ENCODE data around the gene MAT2B.

MAT2B gene

GRCh38 chr5:163505368-163506094 lies at the start of gene MAT2B:
TSS of gene MAT2B (plus strand) at chr5:163505619. CDS start at chr5:163505687, 68 bp downstream.
- peak; percentile 96 for DNase-seq (ENCODE audit: low spot score)

GRCh38 chr5:163456029-163456589 lies 49.3 kb upstream of the MAT2B start:
- no peak for DNase-seq (ENCODE audit: low spot score)

GRCh38 chr5:163456840-163457239 lies 48.6 kb upstream of the MAT2B start:
- DNase-seq (ENCODE audit: low spot score), result no peak

GRCh38 chr5:163458778-163459385 lies 46.5 kb upstream of the MAT2B start:
- no peak for DNase-seq (ENCODE audit: low spot score)

GRCh38 chr5:163459462-163459818 lies 46.0 kb upstream of the MAT2B start:
- peak; percentile 61 for DNase-seq (ENCODE audit: low spot score)

- peak; percentile 99 for DNase-seq (ENCODE audit: low spot score)
These were observed 45.4 kb upstream of the MAT2B start, which contains the start of gene NUDCD2 for GRCh38 chr5:163459819-163460561. TSS of gene NUDCD2 (minus strand) at chr5:163460102. CDS start at chr5:163460050, 52 bp downstream.

- peak; percentile 41 for DNase-seq (ENCODE audit: low spot score)
These were observed 44.8 kb upstream of the MAT2B start, which contains the start of gene HMMR for GRCh38 chr5:163460562-163461171. TSS of gene HMMR (plus strand) at chr5:163460632. CDS start at chr5:163460693, 61 bp downstream.

GRCh38 chr5:163463063-163463435 lies 42.4 kb upstream of the MAT2B start:
- no peak for DNase-seq (ENCODE audit: low spot score)

- no peak for DNase-seq (ENCODE audit: low spot score)
These were observed 37.7 kb upstream of the MAT2B start for GRCh38 chr5:163467682-163468081.

- peak; percentile 38 for DNase-seq (ENCODE audit: low spot score)
These were observed 31.7 kb upstream of the MAT2B start for GRCh38 chr5:163473635-163474243.

GRCh38 chr5:163475411-163475810 lies 30.0 kb upstream of the MAT2B start:
- DNase-seq (ENCODE audit: low spot score), result no peak

GRCh38 chr5:163478126-163478981 lies 27.1 kb upstream of the MAT2B start:
- peak; percentile 41 for DNase-seq (ENCODE audit: low spot score)

GRCh38 chr5:163478982-163479271 lies 26.5 kb upstream of the MAT2B start:
- DNase-seq (ENCODE audit: low spot score), result no peak

- DNase-seq (ENCODE audit: low spot score), result peak; percentile 28
These were observed 16.2 kb upstream of the MAT2B start for GRCh38 chr5:163489055-163489744.

- no peak for DNase-seq (ENCODE audit: low spot score)
These were observed 15.7 kb upstream of the MAT2B start for GRCh38 chr5:163489745-163490075.

- peak; percentile 62 for DNase-seq (ENCODE audit: low spot score)
These were observed 9.1 kb upstream of the MAT2B start for GRCh38 chr5:163496286-163496685.

GRCh38 chr5:163497315-163497714 lies 8.1 kb upstream of the MAT2B start:
- no peak for DNase-seq (ENCODE audit: low spot score)

GRCh38 chr5:163498886-163499285 lies 6.5 kb upstream of the MAT2B start:
- DNase-seq (ENCODE audit: low spot score), result peak; percentile 51

- no peak for DNase-seq (ENCODE audit: low spot score)
These were observed 2.9 kb upstream of the MAT2B start for GRCh38 chr5:163502521-163502920.
